ENCODE data around the gene GYS1.

GYS1 gene

DNA sequence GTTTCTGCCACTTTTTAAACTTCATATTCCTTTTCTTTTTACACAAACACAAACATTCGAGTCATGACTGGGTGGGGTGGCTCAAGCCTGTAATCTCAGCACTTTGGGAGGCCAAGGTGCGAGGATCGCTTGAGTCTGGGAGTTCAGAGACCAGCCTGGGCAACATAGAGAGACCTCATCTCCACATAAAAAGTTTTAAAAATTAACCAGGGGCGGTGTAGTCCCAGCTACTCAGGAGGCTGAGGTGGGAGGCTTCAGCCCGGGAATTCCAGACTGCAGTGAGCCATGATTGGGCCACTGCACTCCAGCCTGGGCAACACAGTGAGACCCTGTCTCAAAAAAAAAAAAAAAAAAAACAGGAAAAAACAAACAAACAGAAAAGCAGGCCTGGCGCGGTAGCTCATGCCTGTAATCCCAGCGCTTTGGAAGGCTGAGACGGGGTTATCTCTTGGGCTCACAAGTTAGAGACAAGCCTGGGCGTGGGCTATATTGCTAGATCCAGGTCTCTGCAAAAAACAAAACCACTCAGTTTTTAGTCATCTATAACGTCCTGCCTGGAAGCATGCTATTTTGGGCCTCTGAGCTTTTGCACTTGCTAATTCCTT is 39.0 kb downstream of the GYS1 start:
- TF ChIP-seq SPI1 (IDR thresholded peaks at IDR 0.05; ENCODE audit: borderline replicate concordance, low read depth) (no peak), POLR2AphosphoS5 (IDR thresholded peaks at IDR 0.05; ENCODE audit: low read depth) (no peak), GABPA (IDR thresholded peaks at IDR 0.05; ENCODE audit: low read depth) (no peak)
- TF ChIP-seq, protein P1, sequence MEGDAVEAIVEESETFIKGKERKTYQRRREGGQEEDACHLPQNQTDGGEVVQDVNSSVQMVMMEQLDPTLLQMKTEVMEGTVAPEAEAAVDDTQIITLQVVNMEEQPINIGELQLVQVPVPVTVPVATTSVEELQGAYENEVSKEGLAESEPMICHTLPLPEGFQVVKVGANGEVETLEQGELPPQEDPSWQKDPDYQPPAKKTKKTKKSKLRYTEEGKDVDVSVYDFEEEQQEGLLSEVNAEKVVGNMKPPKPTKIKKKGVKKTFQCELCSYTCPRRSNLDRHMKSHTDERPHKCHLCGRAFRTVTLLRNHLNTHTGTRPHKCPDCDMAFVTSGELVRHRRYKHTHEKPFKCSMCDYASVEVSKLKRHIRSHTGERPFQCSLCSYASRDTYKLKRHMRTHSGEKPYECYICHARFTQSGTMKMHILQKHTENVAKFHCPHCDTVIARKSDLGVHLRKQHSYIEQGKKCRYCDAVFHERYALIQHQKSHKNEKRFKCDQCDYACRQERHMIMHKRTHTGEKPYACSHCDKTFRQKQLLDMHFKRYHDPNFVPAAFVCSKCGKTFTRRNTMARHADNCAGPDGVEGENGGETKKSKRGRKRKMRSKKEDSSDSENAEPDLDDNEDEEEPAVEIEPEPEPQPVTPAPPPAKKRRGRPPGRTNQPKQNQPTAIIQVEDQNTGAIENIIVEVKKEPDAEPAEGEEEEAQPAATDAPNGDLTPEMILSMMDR (IDR thresholded peaks at IDR 0.05; ENCODE audit: insufficient read depth, low read length): no peak
- TF ChIP-seq, protein P2, sequence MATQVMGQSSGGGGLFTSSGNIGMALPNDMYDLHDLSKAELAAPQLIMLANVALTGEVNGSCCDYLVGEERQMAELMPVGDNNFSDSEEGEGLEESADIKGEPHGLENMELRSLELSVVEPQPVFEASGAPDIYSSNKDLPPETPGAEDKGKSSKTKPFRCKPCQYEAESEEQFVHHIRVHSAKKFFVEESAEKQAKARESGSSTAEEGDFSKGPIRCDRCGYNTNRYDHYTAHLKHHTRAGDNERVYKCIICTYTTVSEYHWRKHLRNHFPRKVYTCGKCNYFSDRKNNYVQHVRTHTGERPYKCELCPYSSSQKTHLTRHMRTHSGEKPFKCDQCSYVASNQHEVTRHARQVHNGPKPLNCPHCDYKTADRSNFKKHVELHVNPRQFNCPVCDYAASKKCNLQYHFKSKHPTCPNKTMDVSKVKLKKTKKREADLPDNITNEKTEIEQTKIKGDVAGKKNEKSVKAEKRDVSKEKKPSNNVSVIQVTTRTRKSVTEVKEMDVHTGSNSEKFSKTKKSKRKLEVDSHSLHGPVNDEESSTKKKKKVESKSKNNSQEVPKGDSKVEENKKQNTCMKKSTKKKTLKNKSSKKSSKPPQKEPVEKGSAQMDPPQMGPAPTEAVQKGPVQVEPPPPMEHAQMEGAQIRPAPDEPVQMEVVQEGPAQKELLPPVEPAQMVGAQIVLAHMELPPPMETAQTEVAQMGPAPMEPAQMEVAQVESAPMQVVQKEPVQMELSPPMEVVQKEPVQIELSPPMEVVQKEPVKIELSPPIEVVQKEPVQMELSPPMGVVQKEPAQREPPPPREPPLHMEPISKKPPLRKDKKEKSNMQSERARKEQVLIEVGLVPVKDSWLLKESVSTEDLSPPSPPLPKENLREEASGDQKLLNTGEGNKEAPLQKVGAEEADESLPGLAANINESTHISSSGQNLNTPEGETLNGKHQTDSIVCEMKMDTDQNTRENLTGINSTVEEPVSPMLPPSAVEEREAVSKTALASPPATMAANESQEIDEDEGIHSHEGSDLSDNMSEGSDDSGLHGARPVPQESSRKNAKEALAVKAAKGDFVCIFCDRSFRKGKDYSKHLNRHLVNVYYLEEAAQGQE (IDR thresholded peaks at IDR 0.05; ENCODE audit: insufficient replicate concordance, low read depth): no peak
- Histone ChIP-seq H3K4me3 (replicated peaks; ENCODE audit: insufficient read depth, low read length) (peak overlapping the region; percentile 33), H3K27ac (replicated peaks) (peak overlapping the region; percentile 50)

DNA sequence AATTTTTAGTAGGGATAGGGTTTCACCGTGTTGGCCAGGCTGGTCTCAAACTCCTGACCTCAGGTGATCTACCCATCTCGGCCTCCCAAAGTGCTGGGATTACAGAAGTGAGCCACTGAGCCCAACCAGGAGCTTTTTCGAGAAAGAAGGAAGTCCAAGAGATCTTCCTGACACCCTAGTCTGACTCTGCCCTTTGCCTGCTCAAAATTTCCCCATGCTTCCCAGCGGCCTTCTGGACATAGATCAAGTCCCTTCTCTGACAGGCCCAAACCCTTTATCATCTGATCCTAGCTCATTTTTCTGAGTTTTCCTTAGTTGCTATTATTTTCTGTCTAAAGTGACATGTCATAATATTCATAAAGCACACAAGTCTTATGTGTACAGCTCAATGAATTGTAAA is 40.0 kb downstream of the GYS1 start:
- DNase-seq (ENCODE audit: low read depth in 1 of 2, low spot score in 1 of 2): no peak
- H3K27me3 ChIP-seq (ENCODE audit: insufficient read depth, poor library complexity, severe bottlenecking): no peaks in the 10 kb centered on the region
- H3K4me3 ChIP-seq (replicated peaks; ENCODE audit: insufficient read depth, low read length): no peak overlapping the region
- no peak overlapping the region for H3K27ac ChIP-seq (replicated peaks)
- no peak for TF ChIP-seq SPI1 (IDR thresholded peaks at IDR 0.05; ENCODE audit: borderline replicate concordance, low read depth)
- no peak for TF ChIP-seq GABPA (IDR thresholded peaks at IDR 0.05; ENCODE audit: low read depth)
- TF ChIP-seq, protein P1 (IDR thresholded peaks at IDR 0.05; ENCODE audit: insufficient read depth, low read length): no peak
- TF ChIP-seq, protein P2 (IDR thresholded peaks at IDR 0.05; ENCODE audit: insufficient replicate concordance, low read depth): no peak
- no peak for TF ChIP-seq POLR2AphosphoS5 (IDR thresholded peaks at IDR 0.05; ENCODE audit: low read depth)

More for the DNA sequence above, 39.0 kb downstream of the GYS1 start:
- DNase-seq (ENCODE audit: low read depth in 1 of 2, low spot score in 1 of 2): no peak
- H3K27me3 ChIP-seq (ENCODE audit: insufficient read depth, poor library complexity, severe bottlenecking): no peaks in the 10 kb centered on the region

DNA sequence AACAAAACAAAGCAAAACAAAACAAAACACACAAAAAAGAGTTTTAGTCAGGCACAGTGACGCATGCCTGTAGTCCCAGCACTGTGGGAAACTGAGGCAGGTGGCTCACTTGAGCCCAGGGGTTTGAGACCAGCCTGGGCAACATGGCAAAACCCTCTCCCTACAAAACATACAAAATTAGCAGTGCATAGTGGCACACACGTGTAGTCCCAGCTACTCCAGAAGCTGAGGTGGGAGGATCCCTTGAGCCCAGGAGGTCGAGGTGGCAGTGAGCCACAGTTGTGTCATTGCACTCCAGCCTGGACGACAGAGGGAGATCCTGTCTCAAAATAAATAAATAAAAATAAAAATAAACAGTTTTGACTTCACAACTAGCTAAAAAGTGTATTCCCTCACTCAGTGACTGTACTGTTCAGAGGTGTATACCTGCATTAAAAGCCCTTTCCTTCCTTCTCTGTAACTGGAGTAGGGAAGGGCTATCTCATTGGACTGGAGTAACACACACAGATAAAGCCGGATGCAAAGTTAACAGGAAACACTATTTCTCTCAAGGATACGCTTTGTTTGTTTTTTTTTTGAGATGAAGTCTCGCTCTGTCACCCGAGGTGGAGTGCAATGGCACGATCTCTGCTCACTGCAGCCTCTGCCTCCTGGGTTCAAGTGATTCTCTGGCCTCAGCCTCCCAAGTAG is 42.1 kb downstream of the GYS1 start:
- DNase-seq (ENCODE audit: low read depth in 1 of 2, low spot score in 1 of 2): no peak
- H3K4me3 ChIP-seq (replicated peaks; ENCODE audit: insufficient read depth, low read length): no peak overlapping the region

More for the DNA sequence above, 42.1 kb downstream of the GYS1 start:
- no peak overlapping the region for H3K27ac ChIP-seq (replicated peaks)
- TF ChIP-seq, protein P1 (IDR thresholded peaks at IDR 0.05; ENCODE audit: insufficient read depth, low read length): no peak
- TF ChIP-seq GABPA (IDR thresholded peaks at IDR 0.05; ENCODE audit: low read depth): no peak
- TF ChIP-seq SPI1 (IDR thresholded peaks at IDR 0.05; ENCODE audit: borderline replicate concordance, low read depth): no peak
- TF ChIP-seq, protein P2 (IDR thresholded peaks at IDR 0.05; ENCODE audit: insufficient replicate concordance, low read depth): no peak
- TF ChIP-seq POLR2AphosphoS5 (IDR thresholded peaks at IDR 0.05; ENCODE audit: low read depth): no peak
- H3K27me3 ChIP-seq (ENCODE audit: insufficient read depth, poor library complexity, severe bottlenecking): no peaks in the 10 kb centered on the region
